Measurements from ENCODE around the gene C5.

Gene C5

DNA sequence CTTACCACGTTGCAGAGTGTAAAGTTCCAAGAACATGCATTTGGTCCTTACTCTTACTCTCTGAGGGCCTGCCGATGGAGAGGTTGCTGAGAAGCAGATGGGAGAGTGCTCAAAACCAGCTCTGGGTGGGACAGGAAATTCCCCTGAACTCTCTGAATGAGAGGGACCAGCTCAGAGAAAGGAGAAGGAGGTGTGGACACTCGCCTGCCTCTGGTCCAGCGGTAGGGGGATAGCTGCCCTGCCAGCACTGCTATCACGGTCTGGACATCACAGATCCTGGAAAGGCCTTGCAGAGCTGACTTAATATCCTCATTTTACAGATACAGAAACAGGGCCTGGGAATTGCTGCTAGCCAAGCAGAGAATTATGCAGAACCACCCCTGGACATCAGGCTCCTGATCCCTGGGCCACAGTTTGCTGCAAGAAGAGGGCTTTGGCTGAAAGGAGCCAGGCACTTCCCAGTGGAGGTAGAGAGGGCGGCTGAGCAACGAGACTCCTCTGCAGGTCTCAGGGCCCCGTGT lies 128.4 kb downstream of the C5 start:
- TF ChIP-seq SPI1 (IDR thresholded peaks at IDR 0.05; ENCODE audit: borderline replicate concordance, low read depth): no peak
- TF ChIP-seq, protein P1, sequence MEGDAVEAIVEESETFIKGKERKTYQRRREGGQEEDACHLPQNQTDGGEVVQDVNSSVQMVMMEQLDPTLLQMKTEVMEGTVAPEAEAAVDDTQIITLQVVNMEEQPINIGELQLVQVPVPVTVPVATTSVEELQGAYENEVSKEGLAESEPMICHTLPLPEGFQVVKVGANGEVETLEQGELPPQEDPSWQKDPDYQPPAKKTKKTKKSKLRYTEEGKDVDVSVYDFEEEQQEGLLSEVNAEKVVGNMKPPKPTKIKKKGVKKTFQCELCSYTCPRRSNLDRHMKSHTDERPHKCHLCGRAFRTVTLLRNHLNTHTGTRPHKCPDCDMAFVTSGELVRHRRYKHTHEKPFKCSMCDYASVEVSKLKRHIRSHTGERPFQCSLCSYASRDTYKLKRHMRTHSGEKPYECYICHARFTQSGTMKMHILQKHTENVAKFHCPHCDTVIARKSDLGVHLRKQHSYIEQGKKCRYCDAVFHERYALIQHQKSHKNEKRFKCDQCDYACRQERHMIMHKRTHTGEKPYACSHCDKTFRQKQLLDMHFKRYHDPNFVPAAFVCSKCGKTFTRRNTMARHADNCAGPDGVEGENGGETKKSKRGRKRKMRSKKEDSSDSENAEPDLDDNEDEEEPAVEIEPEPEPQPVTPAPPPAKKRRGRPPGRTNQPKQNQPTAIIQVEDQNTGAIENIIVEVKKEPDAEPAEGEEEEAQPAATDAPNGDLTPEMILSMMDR (IDR thresholded peaks at IDR 0.05; ENCODE audit: insufficient read depth, low read length): no peak
- TF ChIP-seq, protein P2, sequence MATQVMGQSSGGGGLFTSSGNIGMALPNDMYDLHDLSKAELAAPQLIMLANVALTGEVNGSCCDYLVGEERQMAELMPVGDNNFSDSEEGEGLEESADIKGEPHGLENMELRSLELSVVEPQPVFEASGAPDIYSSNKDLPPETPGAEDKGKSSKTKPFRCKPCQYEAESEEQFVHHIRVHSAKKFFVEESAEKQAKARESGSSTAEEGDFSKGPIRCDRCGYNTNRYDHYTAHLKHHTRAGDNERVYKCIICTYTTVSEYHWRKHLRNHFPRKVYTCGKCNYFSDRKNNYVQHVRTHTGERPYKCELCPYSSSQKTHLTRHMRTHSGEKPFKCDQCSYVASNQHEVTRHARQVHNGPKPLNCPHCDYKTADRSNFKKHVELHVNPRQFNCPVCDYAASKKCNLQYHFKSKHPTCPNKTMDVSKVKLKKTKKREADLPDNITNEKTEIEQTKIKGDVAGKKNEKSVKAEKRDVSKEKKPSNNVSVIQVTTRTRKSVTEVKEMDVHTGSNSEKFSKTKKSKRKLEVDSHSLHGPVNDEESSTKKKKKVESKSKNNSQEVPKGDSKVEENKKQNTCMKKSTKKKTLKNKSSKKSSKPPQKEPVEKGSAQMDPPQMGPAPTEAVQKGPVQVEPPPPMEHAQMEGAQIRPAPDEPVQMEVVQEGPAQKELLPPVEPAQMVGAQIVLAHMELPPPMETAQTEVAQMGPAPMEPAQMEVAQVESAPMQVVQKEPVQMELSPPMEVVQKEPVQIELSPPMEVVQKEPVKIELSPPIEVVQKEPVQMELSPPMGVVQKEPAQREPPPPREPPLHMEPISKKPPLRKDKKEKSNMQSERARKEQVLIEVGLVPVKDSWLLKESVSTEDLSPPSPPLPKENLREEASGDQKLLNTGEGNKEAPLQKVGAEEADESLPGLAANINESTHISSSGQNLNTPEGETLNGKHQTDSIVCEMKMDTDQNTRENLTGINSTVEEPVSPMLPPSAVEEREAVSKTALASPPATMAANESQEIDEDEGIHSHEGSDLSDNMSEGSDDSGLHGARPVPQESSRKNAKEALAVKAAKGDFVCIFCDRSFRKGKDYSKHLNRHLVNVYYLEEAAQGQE (IDR thresholded peaks at IDR 0.05; ENCODE audit: insufficient replicate concordance, low read depth): no peak
- no peak for TF ChIP-seq POLR2AphosphoS5 (IDR thresholded peaks at IDR 0.05; ENCODE audit: low read depth)
- TF ChIP-seq GABPA (IDR thresholded peaks at IDR 0.05; ENCODE audit: low read depth): no peak
- no peak for DNase-seq (ENCODE audit: low read depth in 1 of 2, low spot score in 1 of 2)
- Histone ChIP-seq H3K27me3 (ENCODE audit: insufficient read depth, poor library complexity, severe bottlenecking) (no peaks in the 10 kb centered on the region), H3K27ac (replicated peaks) (no peak overlapping the region), H3K4me3 (replicated peaks; ENCODE audit: insufficient read depth, low read length) (no peak overlapping the region)

DNA sequence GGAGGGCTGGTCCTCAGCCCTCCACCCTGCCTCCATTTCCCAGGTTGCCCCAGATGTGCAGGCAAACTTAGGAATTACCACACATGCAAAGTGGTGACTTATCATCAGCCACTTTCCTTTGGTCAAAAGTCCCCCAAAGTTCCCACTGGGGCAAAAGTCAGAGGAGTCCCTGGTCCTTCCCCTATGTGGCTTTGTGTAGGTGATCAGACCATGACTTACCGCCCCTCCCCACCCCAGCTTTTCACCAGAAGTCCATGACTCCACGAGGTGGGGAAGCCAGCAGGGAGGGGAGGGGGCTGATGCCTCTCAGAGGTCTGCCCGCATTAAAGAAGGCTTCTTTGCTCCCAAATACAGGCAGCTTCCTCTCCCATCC lies 129.3 kb downstream of the C5 start:
- TF ChIP-seq, protein P2 (IDR thresholded peaks at IDR 0.05; ENCODE audit: insufficient replicate concordance, low read depth): no peak
- no peak for TF ChIP-seq GABPA (IDR thresholded peaks at IDR 0.05; ENCODE audit: low read depth)
- no peak for TF ChIP-seq SPI1 (IDR thresholded peaks at IDR 0.05; ENCODE audit: borderline replicate concordance, low read depth)
- TF ChIP-seq, protein P1 (IDR thresholded peaks at IDR 0.05; ENCODE audit: insufficient read depth, low read length): no peak
- TF ChIP-seq POLR2AphosphoS5 (IDR thresholded peaks at IDR 0.05; ENCODE audit: low read depth): no peak
- DNase-seq (ENCODE audit: low read depth in 1 of 2, low spot score in 1 of 2): no peak
- Histone ChIP-seq H3K27ac (replicated peaks) (no peak overlapping the region), H3K4me3 (replicated peaks; ENCODE audit: insufficient read depth, low read length) (no peak overlapping the region), H3K27me3 (ENCODE audit: insufficient read depth, poor library complexity, severe bottlenecking) (no peaks in the 10 kb centered on the region)

DNA sequence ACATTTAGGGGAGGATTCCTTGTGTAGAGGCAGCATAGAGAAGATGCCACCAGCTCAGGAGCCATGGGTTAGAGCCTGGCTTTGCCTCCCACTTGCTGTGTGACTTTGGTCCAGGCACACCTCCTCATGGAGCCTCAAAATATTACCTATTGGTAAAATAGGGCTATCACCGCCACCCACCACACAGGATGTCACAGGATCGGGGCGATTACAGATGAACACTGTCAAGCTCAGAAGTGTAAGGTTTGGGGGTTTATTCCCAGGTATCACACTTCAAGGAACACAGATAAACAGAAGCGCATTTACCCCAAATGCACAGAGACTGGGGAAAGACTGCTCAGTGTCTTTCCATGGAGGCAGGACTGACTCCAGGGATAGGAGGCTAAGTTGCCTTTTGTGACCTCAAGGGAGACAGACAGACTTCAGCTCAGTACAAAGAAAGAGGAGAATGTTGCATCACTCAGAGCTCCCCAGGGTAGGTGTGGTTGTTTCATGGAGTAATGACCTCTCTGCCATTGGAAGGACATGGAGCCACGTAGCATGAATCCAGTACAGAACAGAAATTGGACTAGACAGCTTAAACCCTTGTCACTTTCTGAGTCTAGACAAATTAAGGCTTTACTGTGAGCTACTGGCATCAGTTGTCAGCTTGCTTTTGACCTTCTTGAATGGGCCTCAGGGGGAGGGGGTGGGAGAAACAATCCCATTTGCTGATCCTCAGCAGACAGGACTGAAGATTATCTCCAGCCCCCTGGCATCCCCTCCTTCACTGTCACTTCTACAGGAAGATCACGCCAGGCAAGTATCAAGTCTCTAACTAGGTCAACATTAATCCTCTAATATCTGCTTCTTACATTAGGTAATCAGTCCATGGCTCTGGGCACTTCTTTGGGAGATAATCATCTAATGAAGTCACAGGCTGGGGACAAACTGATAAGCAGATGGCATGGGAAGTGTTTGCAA lies 130.0 kb downstream of the C5 start:
- Histone ChIP-seq H3K4me3 (replicated peaks; ENCODE audit: insufficient read depth, low read length) (no peak overlapping the region), H3K27me3 (ENCODE audit: insufficient read depth, poor library complexity, severe bottlenecking) (no peaks in the 10 kb centered on the region), H3K27ac (replicated peaks) (no peak overlapping the region)
- DNase-seq (ENCODE audit: low read depth in 1 of 2, low spot score in 1 of 2): no peak
- TF ChIP-seq POLR2AphosphoS5 (IDR thresholded peaks at IDR 0.05; ENCODE audit: low read depth) (no peak), SPI1 (IDR thresholded peaks at IDR 0.05; ENCODE audit: borderline replicate concordance, low read depth) (no peak), GABPA (IDR thresholded peaks at IDR 0.05; ENCODE audit: low read depth) (no peak)
- TF ChIP-seq, protein P2 (IDR thresholded peaks at IDR 0.05; ENCODE audit: insufficient replicate concordance, low read depth): no peak
- TF ChIP-seq, protein P1 (IDR thresholded peaks at IDR 0.05; ENCODE audit: insufficient read depth, low read length): no peak
